DMS53 treated with DMSO at 0.1 percent for 48 hours (cell line): Measurements from ENCODE around the gene TAC4.
A peak's percentile ranks its signal among the peaks of the same experiment; 100 is the strongest.

Experiments
- DNase-seq: peaks from one replicate; lab custom pipeline; 2025; ENCODE audit not compliant: unreplicated experiment; lab: John Stamatoyannopoulos, UW

Gene TAC4

DNA sequence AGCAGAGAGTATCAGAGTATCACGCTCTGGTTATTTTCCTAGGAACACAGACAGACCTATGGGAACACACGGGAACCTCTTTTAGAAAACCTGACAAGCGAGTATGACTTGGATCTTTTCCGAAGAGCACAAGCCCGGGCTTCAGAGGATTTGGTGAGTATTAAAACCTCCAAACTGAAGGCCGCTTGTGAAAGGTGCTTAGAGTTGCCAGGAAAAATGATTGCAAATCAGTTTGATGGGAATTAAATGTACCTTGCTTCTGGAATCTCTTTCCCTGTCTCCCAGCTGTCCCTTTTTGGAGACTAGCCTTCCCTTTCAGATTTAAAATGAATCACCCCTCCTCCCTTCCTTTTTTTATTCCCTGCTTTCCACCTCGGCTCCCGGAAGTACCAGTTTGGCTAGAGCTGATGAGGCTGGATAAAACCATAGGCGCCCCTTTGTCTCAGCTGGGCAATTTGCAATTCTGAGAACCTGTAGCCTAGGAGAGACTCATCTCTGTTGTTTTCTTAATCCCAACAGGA lies 32.0 kb downstream of the TAC4 start:
- no peak for DNase-seq

DNA sequence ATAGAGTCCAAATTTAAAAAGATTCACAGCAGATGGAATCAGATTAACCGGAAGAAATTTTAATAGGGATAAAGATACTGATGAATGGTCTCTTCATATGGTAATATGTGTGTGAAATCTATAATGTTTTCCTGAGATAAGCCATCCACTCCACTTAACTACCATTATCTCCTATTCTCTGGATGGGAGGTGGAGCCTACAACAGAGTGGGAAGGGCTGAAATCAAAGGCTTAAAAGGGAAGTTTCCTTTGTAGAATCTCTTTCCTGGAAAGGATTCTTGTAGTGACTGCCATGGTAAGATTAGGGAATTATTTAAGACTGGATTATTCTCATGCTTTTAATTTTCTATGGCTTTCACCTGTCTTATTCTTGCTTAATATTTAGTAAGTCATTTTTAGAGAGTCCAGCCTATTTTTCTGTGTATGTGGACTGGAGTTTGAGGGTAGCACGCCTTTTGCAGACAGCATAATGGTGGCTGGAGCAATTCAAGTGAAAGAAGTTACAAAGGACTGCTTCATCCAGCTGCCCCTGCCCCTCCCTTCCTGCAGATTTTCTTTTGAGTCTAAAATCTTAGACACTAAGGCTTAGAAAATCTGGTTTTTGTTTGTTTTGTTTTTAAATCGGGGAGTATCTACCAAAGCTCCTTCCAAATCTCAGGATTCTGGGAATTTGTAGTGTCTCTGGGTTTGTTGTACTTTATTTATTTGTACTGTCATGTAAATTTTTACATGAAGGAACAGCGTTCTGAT lies 32.9 kb downstream of the TAC4 start:
- DNase-seq, result no peak

DNA sequence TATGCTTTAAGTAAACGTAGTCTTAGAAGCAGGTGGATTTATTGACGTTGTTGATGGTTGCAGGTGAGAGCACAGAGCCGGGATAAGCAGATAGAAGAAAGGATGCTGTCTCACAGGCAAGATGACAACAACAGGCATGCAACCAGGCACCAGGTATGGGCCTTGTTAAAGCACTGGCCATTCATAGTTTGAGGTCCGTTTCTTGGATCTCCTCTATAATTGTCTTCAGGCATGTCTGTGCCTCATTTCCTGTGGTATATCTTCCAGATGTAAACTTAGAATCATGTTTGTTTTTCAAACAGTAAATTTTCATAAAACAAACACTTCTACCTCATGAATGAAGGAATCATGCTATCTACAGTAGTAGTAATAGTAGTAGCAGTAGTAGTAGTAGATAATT lies 38.8 kb downstream of the TAC4 start:
- no peak for DNase-seq

DNA sequence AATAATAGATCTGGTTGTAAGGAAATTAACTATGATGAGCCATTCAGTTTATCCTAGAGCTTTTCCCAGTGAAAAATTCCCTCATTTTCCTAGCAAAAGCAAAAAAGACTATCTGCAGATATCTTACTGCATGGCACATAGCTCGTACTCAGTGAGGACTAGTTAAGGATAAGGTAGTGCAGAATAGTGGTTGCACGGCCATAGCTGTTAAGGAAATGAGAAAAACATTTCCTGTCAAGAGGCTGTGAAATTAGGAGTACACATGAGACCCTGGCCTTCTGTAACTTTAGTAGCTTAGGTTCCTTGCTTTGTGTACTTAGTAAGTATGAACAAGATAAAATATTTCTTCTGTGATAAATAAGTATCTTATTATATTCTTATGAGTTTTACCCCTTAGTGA lies 49.1 kb downstream of the TAC4 start:
- no peak for DNase-seq

DNA sequence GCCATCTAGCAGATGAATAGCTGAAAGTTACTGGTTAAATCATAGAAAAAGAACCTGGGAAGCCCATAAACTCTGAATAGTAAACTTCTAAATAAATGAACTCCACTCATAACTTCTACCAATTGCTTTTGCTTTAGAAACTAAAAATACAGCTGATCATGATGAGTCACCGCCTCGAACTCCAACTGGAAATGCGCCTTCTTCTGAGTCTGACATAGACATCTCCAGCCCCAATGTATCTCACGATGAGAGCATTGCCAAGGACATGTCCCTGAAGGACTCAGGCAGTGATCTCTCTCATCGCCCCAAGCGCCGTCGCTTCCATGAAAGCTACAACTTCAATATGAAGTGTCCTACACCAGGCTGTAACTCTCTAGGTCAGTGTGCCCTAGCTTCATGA lies 49.7 kb downstream of the TAC4 start:
- no peak for DNase-seq

DNA sequence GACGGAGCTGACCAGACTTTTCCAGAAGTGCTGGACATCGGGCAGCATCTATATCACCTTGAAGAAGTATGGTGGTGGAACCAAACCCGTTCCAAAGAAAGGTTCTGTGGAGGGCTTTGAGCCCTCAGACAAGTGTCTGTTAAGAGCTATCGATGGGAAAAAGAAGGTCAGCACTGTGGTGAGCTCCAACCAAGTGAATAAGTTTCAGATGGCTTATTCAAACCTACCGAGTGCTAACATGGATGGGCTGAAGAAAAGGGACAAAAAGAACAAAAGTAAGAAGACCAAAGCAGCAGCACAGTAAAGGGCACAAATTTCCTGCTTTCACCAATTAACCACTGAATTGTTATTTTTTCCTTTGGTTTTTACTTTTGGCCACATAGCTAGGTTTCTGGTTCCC lies 52.5 kb downstream of the TAC4 start:
- DNase-seq, result no peak

DNA sequence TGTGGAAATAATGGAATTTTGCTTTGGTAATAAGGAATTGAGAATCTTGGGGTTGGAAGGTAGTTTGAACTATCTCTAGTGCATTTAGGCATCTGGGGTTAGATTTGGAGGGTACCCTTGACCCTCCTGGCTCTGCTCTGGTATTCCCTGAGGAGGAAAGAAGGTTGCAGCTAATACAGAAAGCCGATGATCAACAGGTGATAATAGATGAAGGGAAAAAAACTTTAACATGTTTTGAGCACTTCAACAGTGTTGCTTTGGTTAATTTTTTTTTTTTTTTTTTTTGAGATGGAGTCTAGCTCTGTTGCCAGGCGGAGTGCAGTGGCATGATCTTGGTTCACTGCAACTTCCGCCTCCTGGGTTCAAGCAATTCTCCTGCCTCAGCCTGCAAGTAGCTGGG lies 54.6 kb downstream of the TAC4 start:
- DNase-seq, result no peak

DNA sequence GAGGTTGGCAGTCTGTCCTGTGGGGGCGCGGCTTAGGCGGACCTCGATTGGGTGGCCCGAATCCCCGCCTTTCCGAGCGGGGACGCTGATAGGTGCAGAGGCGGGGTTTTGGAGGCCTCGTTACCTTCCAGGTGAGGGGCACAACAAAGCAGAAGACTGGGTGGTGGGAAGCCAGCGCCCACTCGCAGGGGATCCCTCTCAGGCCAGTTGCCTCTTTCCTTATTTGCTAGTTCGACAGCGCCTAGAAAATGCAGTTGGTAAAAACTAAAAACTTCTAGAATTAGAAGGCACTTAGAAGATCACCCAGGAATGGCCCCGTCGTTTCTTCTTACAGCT lies 58.7 kb downstream of the TAC4 start:
- DNase-seq, result no peak

DNA sequence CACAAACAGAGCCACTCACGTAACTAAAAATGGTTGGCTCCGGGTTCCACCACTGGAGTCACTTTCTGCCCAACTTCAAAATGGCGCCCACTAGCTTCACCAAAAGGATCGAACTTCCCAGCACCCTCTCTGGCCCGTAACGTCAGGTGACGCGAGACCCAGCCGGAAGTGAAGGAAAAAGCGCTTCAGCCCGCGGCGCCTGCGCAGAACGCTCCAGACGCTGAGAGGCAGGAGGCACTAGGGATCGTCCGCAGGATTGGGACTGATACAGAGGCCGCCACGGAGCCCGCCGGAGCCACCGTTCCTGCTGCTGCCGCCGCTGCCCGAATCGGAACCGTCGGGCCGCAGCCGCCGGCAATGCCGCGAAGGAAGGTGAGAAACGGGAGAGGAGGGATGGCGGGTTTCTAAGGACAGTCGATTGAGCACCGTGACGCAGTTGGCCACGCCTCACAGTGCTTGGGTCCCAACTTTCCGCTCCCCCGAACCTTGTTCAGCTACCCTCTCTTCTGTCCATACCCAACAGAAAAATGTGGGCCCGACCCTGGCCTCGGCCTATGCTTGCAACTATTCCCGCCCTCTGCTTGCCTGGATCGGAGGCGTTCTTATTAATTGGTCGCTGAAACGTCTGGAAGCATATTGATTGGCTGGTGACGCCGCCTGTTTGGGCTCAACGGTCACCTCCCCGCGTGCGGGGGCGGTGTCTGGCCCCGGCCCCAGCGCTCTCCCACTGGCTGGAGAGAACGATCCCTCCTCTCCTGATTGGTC lies 59.2 kb downstream of the TAC4 start, which contains the start of gene KAT7:
Gene KAT7, plus strand, starts transcription at position 204 of the 765 bp plus-strand sequence. Its CDS starts 154 bp downstream, at position 358.
- DNase-seq, result peak; percentile 99
